Loucy (cell line): Measurements from ENCODE around the gene CLDN6.

Experiments
- H2AFZ ChIP-seq: fragments of 200-600 bp; sonication (generic); 2 replicates; pipeline ENCODE4 v1.6.0; 2016; ENCODE audit warnings: antibody characterized with exemption, mild to moderate bottlenecking, low read length, moderate library complexity
- H3F3A ChIP-seq: fragments of 200-600 bp; 2 replicates; pipeline ENCODE4 v1.6.0; 2016; ENCODE audit warnings: antibody characterized with exemption, low read depth, mild to moderate bottlenecking
- H3K27me3 ChIP-seq: fragments of 200-600 bp; sonication (generic); 2 replicates; pipeline ENCODE4 v1.6.1; 2014; ENCODE audit warnings: low read length, mild to moderate bottlenecking; ENCODE audit not compliant: insufficient read depth, poor library complexity, severe bottlenecking
- H3K36me3 ChIP-seq: fragments of 200-600 bp; sonication (generic); 2 replicates; pipeline ENCODE4 v1.6.1; 2016; ENCODE audit warnings: low read length; ENCODE audit not compliant: insufficient read depth
- H3K4me1 ChIP-seq: fragments of 200-600 bp; sonication (generic); 2 replicates; pipeline ENCODE4 v1.5.1; 2014; ENCODE audit warnings: low read length, mild to moderate bottlenecking; ENCODE audit not compliant: insufficient read depth, poor library complexity, severe bottlenecking
- H3K4me2 ChIP-seq: fragments of 200-600 bp; sonication (generic); 2 replicates; pipeline ENCODE4 v1.6.0; 2014; ENCODE audit warnings: antibody characterized with exemption, low read length, low read depth, mild to moderate bottlenecking; ENCODE audit not compliant: poor library complexity, severe bottlenecking
- H3K4me3 ChIP-seq: fragments of 200-600 bp; sonication (generic); 2 replicates; pipeline ENCODE4 v1.5.1; 2014; ENCODE audit warnings: low read length, mild to moderate bottlenecking, mixed read lengths; ENCODE audit not compliant: poor library complexity, severe bottlenecking
- H3K79me2 ChIP-seq: fragments of 200-600 bp; sonication (generic); 2 replicates; pipeline ENCODE4 v1.6.1; 2014; ENCODE audit warnings: low read length; ENCODE audit not compliant: insufficient read depth
- H3K9ac ChIP-seq: fragments of 200-600 bp; sonication (generic); 2 replicates; pipeline ENCODE4 v1.6.0; 2014; ENCODE audit warnings: mild to moderate bottlenecking, low read depth, low read length, moderate library complexity; ENCODE audit not compliant: poor library complexity, severe bottlenecking
- H3K9me2 ChIP-seq: fragments of 200-600 bp; sonication (generic); replicated peaks from 2 replicates; pipeline ENCODE4 v1.6.1; 2016; ENCODE audit warnings: low read depth, low read length, mixed read lengths
- H3K9me3 ChIP-seq: fragments of 200-600 bp; sonication (generic); 2 replicates; pipeline ENCODE4 v1.6.1; 2014; ENCODE audit warnings: mild to moderate bottlenecking, antibody characterized with exemption, low read length, low read depth; ENCODE audit not compliant: insufficient read depth
- H4K20me1 ChIP-seq: fragments of 200-600 bp; sonication (generic); 2 replicates; pipeline ENCODE4 v1.6.0; 2014; ENCODE audit warnings: antibody characterized with exemption, low read length, mild to moderate bottlenecking; ENCODE audit not compliant: insufficient read depth, poor library complexity, severe bottlenecking
- EZH2phosphoT487 ChIP-seq: fragments of 200-600 bp; IDR thresholded peaks from 2 replicates; pipeline ENCODE4 v1.6.1; 2018; ENCODE audit warnings: antibody characterized with exemption, mild to moderate bottlenecking, moderate library complexity, borderline replicate concordance
- TF ChIP-seq, protein P1 (sequence below): fragments of 200-600 bp; sonication (generic); conservative IDR thresholded peaks from 2 replicates; pipeline ENCODE4 v1.5.1; 2014; ENCODE audit warnings: mild to moderate bottlenecking, antibody characterized with exemption, low read length

The CLDN6 gene

DNA sequence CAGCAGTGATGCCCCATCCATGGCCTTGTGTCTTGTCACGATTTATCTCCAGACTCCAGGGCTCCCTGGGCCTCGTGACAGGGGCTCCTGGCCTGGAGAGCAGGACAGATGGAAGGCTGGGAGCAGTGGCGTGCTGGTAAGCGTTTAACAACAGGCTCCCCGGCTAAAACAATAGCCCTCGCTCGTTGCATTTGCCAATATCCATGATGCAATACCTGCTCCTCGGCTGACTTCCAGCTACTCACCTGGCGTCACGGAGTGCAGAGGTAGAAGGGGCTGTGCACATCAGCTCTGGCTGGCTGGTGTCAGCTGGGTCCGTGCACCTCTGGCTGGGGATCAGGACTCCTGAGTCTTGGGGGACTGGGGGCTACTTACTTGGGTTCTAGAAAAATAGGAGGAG, 20.3 kb upstream of the CLDN6 start:
- Histone ChIP-seq H3F3A (no peaks in the 10 kb centered on the region), H3K9ac (no peak overlapping the region), H3K27me3 (no peaks in the 10 kb centered on the region), H3K4me3 (no peak overlapping the region), H3K9me3 (no peaks in the 10 kb centered on the region), H3K79me2 (no peaks in the 10 kb centered on the region), H3K4me1 (no peaks in the 10 kb centered on the region), H3K36me3 (no peaks in the 10 kb centered on the region), H3K4me2 (no peak overlapping the region), H4K20me1 (no peaks in the 10 kb centered on the region), H3K9me2 (no peaks in the 10 kb centered on the region), H2AFZ (no peak overlapping the region)
- TF ChIP-seq EZH2phosphoT487 = no peak

DNA sequence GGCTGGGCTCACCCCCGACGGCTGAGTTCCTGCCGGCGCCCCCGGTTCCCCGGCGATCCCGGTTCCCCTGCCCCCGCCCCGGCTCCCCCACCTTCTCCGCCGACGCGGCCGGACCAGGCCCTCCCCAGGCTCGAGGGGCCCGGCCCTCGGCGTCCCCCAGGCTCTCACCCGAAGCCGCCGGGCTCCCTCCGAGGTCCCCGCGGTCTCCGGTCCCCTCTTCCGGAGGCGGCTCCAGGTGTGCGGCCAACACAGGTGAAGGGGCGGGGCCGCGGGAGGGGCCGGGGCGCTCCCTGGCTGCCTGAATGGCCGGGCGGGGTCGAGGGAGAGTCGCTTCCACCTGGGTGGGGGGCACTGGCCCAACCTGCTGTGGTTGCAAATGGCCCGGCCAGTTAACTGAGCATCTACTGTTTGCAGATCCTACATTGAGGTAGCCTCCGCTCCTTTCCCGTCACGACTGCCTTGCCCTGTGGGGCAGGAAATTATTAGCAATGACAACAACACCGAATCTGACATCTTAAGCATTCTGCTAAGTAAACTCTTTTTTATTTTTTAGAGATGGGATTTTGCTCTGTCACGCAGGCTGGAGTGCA, 18.8 kb upstream of the CLDN6 start, which contains the start of gene BICDL2:
Gene BICDL2, minus strand, starts transcription at position 219 of the 590 bp plus-strand sequence. CDS start 1,448 bp downstream, outside the sequence.
- Histone ChIP-seq H3K9ac (no peak within 1 kb of the TSS), H3F3A (no peaks in the 10 kb centered on the region), H3K9me2 (no peaks in the 10 kb centered on the region), H4K20me1 (no peaks in the 10 kb centered on the region), H3K79me2 (no peaks in the 10 kb centered on the region), H3K4me1 (no peaks in the 10 kb centered on the region), H3K9me3 (no peaks in the 10 kb centered on the region), H3K4me2 (no peak within 1 kb of the TSS), H2AFZ (no peak within 1 kb of the TSS), H3K4me3 (no peak within 1 kb of the TSS), H3K36me3 (no peaks in the 10 kb centered on the region), H3K27me3 (no peaks in the 10 kb centered on the region)
- TF ChIP-seq, protein P1, sequence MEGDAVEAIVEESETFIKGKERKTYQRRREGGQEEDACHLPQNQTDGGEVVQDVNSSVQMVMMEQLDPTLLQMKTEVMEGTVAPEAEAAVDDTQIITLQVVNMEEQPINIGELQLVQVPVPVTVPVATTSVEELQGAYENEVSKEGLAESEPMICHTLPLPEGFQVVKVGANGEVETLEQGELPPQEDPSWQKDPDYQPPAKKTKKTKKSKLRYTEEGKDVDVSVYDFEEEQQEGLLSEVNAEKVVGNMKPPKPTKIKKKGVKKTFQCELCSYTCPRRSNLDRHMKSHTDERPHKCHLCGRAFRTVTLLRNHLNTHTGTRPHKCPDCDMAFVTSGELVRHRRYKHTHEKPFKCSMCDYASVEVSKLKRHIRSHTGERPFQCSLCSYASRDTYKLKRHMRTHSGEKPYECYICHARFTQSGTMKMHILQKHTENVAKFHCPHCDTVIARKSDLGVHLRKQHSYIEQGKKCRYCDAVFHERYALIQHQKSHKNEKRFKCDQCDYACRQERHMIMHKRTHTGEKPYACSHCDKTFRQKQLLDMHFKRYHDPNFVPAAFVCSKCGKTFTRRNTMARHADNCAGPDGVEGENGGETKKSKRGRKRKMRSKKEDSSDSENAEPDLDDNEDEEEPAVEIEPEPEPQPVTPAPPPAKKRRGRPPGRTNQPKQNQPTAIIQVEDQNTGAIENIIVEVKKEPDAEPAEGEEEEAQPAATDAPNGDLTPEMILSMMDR = no peak
- TF ChIP-seq EZH2phosphoT487 = no peak

DNA sequence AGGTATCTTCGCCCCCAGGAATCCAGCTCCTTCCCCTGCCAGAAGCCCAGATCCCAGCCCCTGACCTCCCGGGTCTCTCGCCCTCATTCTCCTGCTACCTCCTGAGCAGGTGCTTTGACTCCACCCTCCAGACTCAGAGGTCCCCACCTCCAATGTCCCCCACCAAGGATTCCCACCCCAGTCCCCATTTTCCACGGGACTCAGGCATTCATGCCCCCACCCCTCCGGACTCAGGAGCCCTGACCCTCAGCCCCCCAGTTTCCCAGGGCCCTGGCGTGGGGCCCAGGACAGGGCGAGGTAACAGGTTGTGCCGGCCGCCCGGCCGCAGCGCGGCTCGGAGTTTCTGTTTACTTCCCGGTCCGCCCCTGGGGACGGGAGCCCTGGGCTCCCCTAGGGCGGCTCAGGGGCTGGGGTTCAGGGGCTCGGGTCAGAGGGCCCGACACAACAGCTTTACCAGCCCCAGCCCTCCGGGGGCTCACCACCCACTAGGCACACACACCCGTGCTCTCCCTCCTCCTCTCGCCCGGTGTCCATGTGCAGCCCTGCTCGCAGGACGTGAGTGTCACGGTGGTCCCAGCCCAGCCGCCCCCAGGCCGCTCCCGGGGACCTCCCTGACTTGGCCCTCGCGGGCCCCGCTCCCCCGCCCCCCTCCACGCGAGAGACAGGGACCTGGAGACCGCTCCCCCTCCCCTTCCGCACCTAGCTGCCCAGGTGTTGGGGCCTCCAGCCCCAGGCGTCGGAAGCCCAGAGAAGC, 18.2 kb upstream of the CLDN6 start:
- Histone ChIP-seq H3F3A (no peaks in the 10 kb centered on the region), H3K9ac (no peak overlapping the region), H3K4me1 (no peaks in the 10 kb centered on the region), H2AFZ (no peak overlapping the region), H3K27me3 (no peaks in the 10 kb centered on the region), H4K20me1 (no peaks in the 10 kb centered on the region), H3K36me3 (no peaks in the 10 kb centered on the region), H3K4me2 (no peak overlapping the region), H3K9me2 (no peaks in the 10 kb centered on the region), H3K4me3 (no peak overlapping the region), H3K9me3 (no peaks in the 10 kb centered on the region), H3K79me2 (no peaks in the 10 kb centered on the region)
- TF ChIP-seq EZH2phosphoT487 = no peak
- TF ChIP-seq, protein P1 = no peak
